Type B pancreatic cell (in vitro differentiated cells): ENCODE measurements around the gene CD63. TPM values are rescaled to one million over a fixed set of nuclear protein-coding genes. Genes with fewer than 3 reads are reported as not detected.

ENCODE experiments used
- DNase-seq: peaks from one replicate; pipeline ENCODE4 v3.0.0; 2021; ENCODE audit warnings: mixed read lengths; ENCODE audit not compliant: unreplicated experiment; ENCODE audit errors: extremely low spot score
- H3K27ac Mint-ChIP-seq: 2 replicates; pipeline ENCODE4 v1.8.0; 2021; ENCODE audit warnings: mild to moderate bottlenecking, mixed read lengths
- H3K27me3 Mint-ChIP-seq: 2 replicates; pipeline ENCODE4 v1.8.0; 2021; ENCODE audit warnings: mixed read lengths
- H3K36me3 Mint-ChIP-seq: 2 replicates; pipeline ENCODE4 v1.8.0; 2021; ENCODE audit warnings: mixed read lengths
- H3K4me1 Mint-ChIP-seq: one replicate; pipeline ENCODE4 v1.8.0; 2021; ENCODE audit warnings: mixed read lengths; ENCODE audit not compliant: unreplicated experiment
- H3K4me3 Mint-ChIP-seq: 2 replicates; pipeline ENCODE4 v1.8.0; 2021; ENCODE audit warnings: mild to moderate bottlenecking, mixed read lengths
- H3K9me3 Mint-ChIP-seq: 2 replicates; pipeline ENCODE4 v1.8.0; 2021; ENCODE audit warnings: mixed read lengths
- total RNA-seq: library from RNA; stranded (reverse); gene quantifications from 2 replicates; pipeline ENCODE4 v1.2.1, GENCODE V29; 2021; ENCODE audit warnings: low replicate concordance
- TF ChIP-seq, protein P1 (sequence below): fragments of 200-600 bp; sonication (generic); conservative IDR thresholded peaks from 2 replicates; pipeline ENCODE4 v1.5.0; 2021; ENCODE audit warnings: antibody characterized with exemption, mild to moderate bottlenecking

The CD63 gene
- total RNA-seq, 1 donor from 2014 or later: 525 TPM

DNA sequence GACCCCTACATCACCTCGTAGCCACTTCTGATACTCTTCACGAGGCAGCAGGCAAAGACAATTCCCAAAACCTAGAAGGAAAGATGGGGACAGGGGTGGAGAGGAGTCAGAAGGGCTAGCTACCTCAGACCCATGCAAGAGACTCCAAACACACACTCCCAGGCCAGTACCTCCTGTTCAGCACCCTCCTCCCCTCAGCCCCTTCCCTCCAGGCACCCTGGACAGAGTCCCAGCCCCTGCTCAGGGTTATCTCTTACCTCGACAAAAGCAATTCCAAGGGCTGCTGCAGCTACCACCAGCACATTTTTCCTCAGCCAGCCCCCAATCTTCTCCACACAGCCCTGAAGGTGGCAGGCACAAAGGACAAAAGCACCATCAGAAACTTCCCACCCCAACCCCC is 3.3 kb downstream of the CD63 start:
- DNase-seq: no peak
- H3K4me3 Mint-ChIP-seq: peak overlapping the region; percentile 77
- TF ChIP-seq, protein P1, sequence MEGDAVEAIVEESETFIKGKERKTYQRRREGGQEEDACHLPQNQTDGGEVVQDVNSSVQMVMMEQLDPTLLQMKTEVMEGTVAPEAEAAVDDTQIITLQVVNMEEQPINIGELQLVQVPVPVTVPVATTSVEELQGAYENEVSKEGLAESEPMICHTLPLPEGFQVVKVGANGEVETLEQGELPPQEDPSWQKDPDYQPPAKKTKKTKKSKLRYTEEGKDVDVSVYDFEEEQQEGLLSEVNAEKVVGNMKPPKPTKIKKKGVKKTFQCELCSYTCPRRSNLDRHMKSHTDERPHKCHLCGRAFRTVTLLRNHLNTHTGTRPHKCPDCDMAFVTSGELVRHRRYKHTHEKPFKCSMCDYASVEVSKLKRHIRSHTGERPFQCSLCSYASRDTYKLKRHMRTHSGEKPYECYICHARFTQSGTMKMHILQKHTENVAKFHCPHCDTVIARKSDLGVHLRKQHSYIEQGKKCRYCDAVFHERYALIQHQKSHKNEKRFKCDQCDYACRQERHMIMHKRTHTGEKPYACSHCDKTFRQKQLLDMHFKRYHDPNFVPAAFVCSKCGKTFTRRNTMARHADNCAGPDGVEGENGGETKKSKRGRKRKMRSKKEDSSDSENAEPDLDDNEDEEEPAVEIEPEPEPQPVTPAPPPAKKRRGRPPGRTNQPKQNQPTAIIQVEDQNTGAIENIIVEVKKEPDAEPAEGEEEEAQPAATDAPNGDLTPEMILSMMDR: no peak
- peaks cover 43% of the 10 kb centered on the region for H3K4me1 Mint-ChIP-seq
- peaks cover 16% of the 10 kb centered on the region for H3K36me3 Mint-ChIP-seq
- H3K9me3 Mint-ChIP-seq: no peaks in the 10 kb centered on the region
- no peaks in the 10 kb centered on the region for H3K27me3 Mint-ChIP-seq
- no peak overlapping the region for H3K27ac Mint-ChIP-seq

DNA sequence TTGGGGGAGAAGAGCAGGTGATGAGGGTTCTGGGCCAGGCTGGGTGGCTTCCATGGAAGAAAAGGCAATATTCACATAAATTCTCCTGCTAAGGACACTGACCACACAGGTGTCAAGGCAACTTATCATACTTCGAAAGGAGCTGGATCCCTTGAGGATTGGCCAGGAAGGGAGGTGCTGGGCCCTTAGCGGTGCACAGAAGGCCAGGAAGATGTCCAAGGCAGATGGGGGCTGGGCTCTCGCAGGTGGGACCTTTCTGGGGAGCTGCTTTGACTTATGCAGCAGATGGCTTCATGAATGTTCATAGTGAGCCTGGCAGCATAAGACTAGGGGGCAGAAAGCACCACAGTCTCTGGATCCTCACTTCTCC is 3.9 kb downstream of the CD63 start:
- Mint-ChIP-seq H3K36me3 (peaks cover 16% of the 10 kb centered on the region), H3K27me3 (no peaks in the 10 kb centered on the region), H3K4me3 (peak overlapping the region; percentile 42), H3K4me1 (peaks cover 37% of the 10 kb centered on the region), H3K27ac (peak overlapping the region; percentile 17), H3K9me3 (no peaks in the 10 kb centered on the region)
- DNase-seq: no peak
- TF ChIP-seq, protein P1: peak; percentile 13

DNA sequence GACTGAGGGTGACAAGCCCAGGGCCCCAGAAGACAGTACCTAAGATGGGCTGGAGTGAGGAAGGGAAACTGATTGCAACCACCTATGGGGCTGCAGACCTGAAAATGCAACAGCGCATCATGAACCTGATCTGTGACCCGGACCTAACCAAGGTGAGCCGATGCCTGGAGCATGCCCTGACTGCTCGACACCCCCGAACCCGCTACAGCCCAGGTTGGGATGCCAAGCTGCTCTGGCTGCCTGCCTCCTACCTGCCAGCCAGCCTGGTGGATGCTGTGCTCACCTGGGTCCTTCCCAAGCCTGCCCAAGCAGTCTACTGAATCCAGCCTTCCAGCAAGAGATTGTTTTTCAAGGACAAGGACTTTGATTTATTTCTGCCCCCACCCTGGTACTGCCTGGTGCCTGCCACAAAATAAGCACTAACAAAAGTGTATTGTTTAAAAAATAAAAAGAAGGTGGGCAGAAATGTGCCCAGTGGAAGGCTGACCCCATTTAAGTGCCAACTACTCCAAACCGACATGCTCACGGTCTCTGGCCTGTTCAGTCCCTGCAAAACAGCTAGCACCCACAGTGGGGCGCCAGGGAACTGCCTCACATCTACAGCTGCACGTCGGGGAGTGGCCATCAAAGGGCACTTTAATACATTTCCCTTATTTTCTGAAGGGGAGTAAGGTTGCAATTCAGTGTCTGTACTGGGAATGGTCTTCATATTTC is 4.4 kb downstream of the CD63 start:
- H3K4me1 Mint-ChIP-seq: peaks cover 32% of the 10 kb centered on the region
- H3K4me3 Mint-ChIP-seq: peak overlapping the region; percentile 42
- no peaks in the 10 kb centered on the region for H3K9me3 Mint-ChIP-seq
- TF ChIP-seq, protein P1: peak; percentile 75
- peak overlapping the region; percentile 17 for H3K27ac Mint-ChIP-seq
- DNase-seq: no peak
- H3K27me3 Mint-ChIP-seq: no peaks in the 10 kb centered on the region
- H3K36me3 Mint-ChIP-seq: peaks cover 16% of the 10 kb centered on the region

DNA sequence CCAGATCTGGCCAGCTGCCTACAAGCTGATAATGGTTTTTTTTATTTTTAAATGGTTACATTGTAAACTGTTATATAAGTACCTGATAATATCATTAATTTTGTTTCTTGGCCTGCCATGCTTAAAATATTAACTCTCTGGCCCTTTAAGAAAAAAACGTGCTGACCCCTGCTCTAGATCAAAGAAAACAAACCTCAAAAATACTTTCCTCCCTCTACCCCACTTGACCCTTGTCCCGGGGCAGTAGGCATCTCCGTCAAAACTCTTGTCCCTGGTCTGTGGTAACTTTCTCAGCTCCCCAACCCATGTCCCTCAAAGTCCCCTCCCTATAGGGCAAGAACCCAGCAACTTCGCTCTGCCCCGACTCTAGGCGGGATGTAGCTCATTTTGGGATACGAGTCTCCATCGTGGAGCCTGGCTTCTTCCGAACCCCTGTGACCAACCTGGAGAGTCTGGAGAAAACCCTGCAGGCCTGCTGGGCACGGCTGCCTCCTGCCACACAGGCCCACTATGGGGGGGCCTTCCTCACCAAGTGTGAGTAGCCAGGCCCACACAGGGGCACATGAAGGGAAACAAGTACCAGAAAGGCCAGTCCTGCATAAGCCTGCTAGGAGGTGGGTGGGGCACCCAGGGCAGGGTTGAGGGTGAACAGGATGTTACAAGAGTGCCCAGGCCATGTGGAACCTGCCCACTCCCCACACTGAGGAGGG is 5.1 kb downstream of the CD63 start:
- Mint-ChIP-seq H3K27me3 (no peaks in the 10 kb centered on the region), H3K9me3 (no peaks in the 10 kb centered on the region), H3K27ac (peak overlapping the region; percentile 48), H3K36me3 (peaks cover 16% of the 10 kb centered on the region), H3K4me1 (peaks cover 37% of the 10 kb centered on the region), H3K4me3 (no peak overlapping the region)
- TF ChIP-seq, protein P1: no peak
- no peak for DNase-seq

DNA sequence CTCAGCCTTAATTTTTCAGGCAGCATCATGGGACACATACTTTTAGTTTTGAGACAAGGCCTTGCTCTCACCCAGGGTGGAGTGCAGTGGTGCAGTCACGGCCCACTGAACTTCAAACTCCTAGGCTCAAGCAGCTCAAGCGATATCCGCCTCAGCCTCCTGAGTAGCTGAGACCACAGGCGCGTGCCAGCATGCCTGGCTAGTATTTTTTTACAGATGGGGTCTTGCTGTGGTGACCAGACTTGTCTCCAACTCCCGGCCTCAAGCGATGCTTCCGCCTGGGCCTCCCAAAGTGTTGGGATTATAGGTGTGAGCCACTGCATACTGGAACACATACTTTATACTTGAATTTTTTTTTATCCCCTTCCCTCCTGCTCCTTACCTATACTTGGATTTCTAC is 5.9 kb downstream of the CD63 start:
- Mint-ChIP-seq H3K4me3 (no peak overlapping the region), H3K27me3 (no peaks in the 10 kb centered on the region), H3K27ac (peak overlapping the region; percentile 48), H3K4me1 (peaks cover 44% of the 10 kb centered on the region), H3K9me3 (no peaks in the 10 kb centered on the region), H3K36me3 (peaks cover 16% of the 10 kb centered on the region)
- TF ChIP-seq, protein P1: no peak
- no peak for DNase-seq
